Nephron (organoid): Measurements from ENCODE around the gene CCDC54.

Source experiments
- H3K27ac Mint-ChIP-seq, 3 experiments: 2 replicates each; pipeline ENCODE4 v1.8.0; 2020; ENCODE audit warnings: mixed read lengths in 3 of 3, mild to moderate bottlenecking in 2 of 3, moderate library complexity in 1 of 3
- H3K27me3 Mint-ChIP-seq: 2 replicates; pipeline ENCODE4 v1.8.0; 2021; ENCODE audit warnings: low read depth, mild to moderate bottlenecking, moderate library complexity, mixed read lengths
- H3K36me3 Mint-ChIP-seq: 2 replicates; pipeline ENCODE4 v1.8.0; 2020; ENCODE audit warnings: low read depth, mixed read lengths
- H3K4me1 Mint-ChIP-seq: 2 replicates; pipeline ENCODE4 v1.8.0; 2020; ENCODE audit warnings: mixed read lengths
- H3K4me3 Mint-ChIP-seq, 3 experiments: 2 replicates each; pipeline ENCODE4 v1.8.0; 2020; ENCODE audit warnings: mild to moderate bottlenecking in 3 of 3, mixed read lengths in 3 of 3, moderate library complexity in 2 of 3
- H3K9me3 Mint-ChIP-seq: 2 replicates; pipeline ENCODE4 v1.8.0; 2020; ENCODE audit warnings: mixed read lengths
- TF ChIP-seq, protein P1 (sequence below), 3 experiments: fragments of 200-600 bp; sonication (generic); IDR thresholded peaks; one replicate each; pipeline ENCODE4 v1.5.0; 2021; ENCODE audit warnings: antibody characterized with exemption in 3 of 3; ENCODE audit not compliant: unreplicated experiment in 3 of 3

Gene CCDC54

DNA sequence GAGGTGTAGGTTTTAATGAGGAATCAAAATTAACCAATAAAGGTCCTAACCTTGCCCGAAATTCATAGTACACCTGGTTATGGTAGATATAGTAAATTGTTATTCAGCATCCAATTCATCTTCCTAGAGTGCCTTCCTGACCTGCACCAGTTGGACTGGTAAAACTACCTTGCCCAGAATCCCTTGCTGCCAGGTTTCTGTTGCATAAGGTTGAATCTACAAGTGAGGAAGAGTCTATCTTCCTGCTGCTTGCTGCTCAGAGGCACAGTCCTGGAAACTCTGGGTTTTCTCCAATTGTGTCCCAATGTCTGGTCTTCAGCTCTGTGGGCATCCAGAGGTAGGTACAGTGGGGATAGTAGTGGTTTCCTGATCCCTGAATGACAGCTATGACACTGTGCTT is 17.3 kb downstream of the CCDC54 start:
- Mint-ChIP-seq H3K36me3 (no peaks in the 10 kb centered on the region), H3K9me3 (no peaks in the 10 kb centered on the region), H3K27ac (no peak overlapping the region), H3K27me3 (no peaks in the 10 kb centered on the region), H3K4me1 (peaks cover 5% of the 10 kb centered on the region), H3K4me3 (no peak overlapping the region)
- TF ChIP-seq, protein P1, sequence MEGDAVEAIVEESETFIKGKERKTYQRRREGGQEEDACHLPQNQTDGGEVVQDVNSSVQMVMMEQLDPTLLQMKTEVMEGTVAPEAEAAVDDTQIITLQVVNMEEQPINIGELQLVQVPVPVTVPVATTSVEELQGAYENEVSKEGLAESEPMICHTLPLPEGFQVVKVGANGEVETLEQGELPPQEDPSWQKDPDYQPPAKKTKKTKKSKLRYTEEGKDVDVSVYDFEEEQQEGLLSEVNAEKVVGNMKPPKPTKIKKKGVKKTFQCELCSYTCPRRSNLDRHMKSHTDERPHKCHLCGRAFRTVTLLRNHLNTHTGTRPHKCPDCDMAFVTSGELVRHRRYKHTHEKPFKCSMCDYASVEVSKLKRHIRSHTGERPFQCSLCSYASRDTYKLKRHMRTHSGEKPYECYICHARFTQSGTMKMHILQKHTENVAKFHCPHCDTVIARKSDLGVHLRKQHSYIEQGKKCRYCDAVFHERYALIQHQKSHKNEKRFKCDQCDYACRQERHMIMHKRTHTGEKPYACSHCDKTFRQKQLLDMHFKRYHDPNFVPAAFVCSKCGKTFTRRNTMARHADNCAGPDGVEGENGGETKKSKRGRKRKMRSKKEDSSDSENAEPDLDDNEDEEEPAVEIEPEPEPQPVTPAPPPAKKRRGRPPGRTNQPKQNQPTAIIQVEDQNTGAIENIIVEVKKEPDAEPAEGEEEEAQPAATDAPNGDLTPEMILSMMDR (IDR thresholded peaks at IDR 0.05; ENCODE audit: unreplicated experiment in 3 of 3) = no peak

- Mint-ChIP-seq H3K9me3 (no peaks in the 10 kb centered on the region), H3K4me3 (no peak overlapping the region), H3K4me1 (peaks cover 5% of the 10 kb centered on the region), H3K36me3 (no peaks in the 10 kb centered on the region), H3K27ac (no peak overlapping the region), H3K27me3 (no peaks in the 10 kb centered on the region)
- TF ChIP-seq, protein P1 (IDR thresholded peaks at IDR 0.05; ENCODE audit: unreplicated experiment in 3 of 3) = no peak
Measured at GRCh38 chr3:107395066-107395465, 17.8 kb downstream of the CCDC54 start.

DNA sequence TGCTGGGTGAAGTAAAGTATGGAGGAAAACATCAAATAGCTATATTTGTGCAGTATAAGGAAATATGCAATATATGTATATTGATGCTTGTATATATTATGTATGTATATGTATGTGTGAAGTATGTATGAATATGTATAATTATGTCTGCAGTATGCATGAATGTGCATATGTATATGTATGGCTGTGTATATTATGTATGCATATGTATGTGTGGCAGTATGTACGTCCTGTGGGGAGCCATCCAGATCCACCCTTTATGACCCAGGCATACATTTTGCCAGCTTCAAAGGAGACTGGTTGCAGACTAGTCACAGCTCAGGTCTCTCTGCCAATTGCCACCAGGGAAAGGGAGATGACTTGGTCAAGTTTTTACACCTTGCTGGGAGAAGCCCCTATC is 24.1 kb downstream of the CCDC54 start:
- no peaks in the 10 kb centered on the region for H3K36me3 Mint-ChIP-seq
- H3K27me3 Mint-ChIP-seq = no peaks in the 10 kb centered on the region
- no peak overlapping the region for H3K27ac Mint-ChIP-seq
- H3K4me1 Mint-ChIP-seq = peaks cover 8% of the 10 kb centered on the region
- H3K9me3 Mint-ChIP-seq = no peaks in the 10 kb centered on the region
- TF ChIP-seq, protein P1 (IDR thresholded peaks at IDR 0.05; ENCODE audit: unreplicated experiment in 3 of 3) = no peak
- no peak overlapping the region for H3K4me3 Mint-ChIP-seq

- Mint-ChIP-seq H3K4me1 (peaks cover 8% of the 10 kb centered on the region), H3K27me3 (no peaks in the 10 kb centered on the region), H3K4me3 (no peak overlapping the region), H3K9me3 (no peaks in the 10 kb centered on the region), H3K36me3 (no peaks in the 10 kb centered on the region), H3K27ac (no peak overlapping the region)
- TF ChIP-seq, protein P1 (IDR thresholded peaks at IDR 0.05; ENCODE audit: unreplicated experiment in 3 of 3) = no peak
Measured at GRCh38 chr3:107402214-107402613, 25.0 kb downstream of the CCDC54 start.

GRCh38 chr3:107404727-107405469 is 27.7 kb downstream of the CCDC54 start:
- H3K36me3 Mint-ChIP-seq = no peaks in the 10 kb centered on the region
- TF ChIP-seq, protein P1 (IDR thresholded peaks at IDR 0.05; ENCODE audit: unreplicated experiment in 3 of 3) = no peak
- H3K4me1 Mint-ChIP-seq = peaks cover 8% of the 10 kb centered on the region
- H3K9me3 Mint-ChIP-seq = peaks cover 7% of the 10 kb centered on the region
- no peak overlapping the region for H3K4me3 Mint-ChIP-seq
- no peak overlapping the region for H3K27ac Mint-ChIP-seq
- no peaks in the 10 kb centered on the region for H3K27me3 Mint-ChIP-seq

DNA sequence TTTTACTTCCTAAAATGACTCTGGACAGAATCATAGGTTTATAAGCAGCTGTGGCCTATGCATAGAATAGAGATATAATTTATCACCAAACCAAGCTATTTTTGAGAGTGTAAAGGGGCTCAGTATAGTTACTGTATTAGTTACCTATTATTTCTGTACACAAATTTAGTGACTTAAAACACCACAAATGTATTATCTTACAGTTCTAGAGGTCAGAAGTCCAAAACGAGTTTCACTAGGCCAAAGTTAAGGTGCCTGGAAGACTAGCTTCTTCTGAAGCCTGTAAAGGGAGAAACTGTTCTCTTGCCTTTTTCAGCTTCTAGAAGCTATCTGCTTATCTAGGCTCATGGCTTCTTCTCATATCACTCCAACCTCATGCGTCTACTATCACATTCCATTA is 30.1 kb downstream of the CCDC54 start:
- Mint-ChIP-seq H3K4me1 (peaks cover 20% of the 10 kb centered on the region), H3K4me3 (no peak overlapping the region), H3K27ac (no peak overlapping the region), H3K36me3 (no peaks in the 10 kb centered on the region), H3K27me3 (no peaks in the 10 kb centered on the region), H3K9me3 (peaks cover 14% of the 10 kb centered on the region)
- TF ChIP-seq, protein P1 (IDR thresholded peaks at IDR 0.05; ENCODE audit: unreplicated experiment in 3 of 3) = no peak
